B cell (primary cell): ENCODE measurements around the gene KPNA3.

Experiments used
- EZH2 ChIP-seq: IDR thresholded peaks from 2 replicates; pipeline ENCODE4 v1.6.1; 2012; ENCODE audit warnings: borderline replicate concordance, low read depth, mild to moderate bottlenecking, moderate library complexity, low read length; ENCODE audit not compliant: insufficient read depth, poor library complexity, severe bottlenecking
- TF ChIP-seq, protein P1 (sequence below): fragments of 200-600 bp; IDR thresholded peaks from one replicate; pipeline ENCODE4 v1.8.0; 2022; ENCODE audit warnings: antibody characterized with exemption, mild to moderate bottlenecking

DNA sequence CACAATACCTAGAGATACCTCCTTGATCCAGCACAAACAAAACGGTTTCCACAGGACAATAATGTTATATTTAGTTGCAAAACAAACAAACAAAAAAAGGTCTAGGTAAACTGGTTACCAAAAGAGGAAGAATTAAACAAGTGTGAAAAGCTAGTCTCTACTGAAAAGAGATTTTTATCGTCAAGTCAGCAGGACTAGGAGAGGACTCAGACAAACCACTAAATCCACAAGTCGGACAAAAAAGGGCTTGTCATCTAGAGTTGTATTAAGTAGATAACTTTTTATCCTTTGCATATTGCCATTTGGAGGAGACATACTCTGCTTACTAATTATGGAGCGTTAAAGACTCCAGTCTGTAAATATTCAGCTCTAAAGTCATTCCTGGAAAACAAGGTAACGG is 9.9 kb upstream of the KPNA3 start:
- TF ChIP-seq, protein P1, sequence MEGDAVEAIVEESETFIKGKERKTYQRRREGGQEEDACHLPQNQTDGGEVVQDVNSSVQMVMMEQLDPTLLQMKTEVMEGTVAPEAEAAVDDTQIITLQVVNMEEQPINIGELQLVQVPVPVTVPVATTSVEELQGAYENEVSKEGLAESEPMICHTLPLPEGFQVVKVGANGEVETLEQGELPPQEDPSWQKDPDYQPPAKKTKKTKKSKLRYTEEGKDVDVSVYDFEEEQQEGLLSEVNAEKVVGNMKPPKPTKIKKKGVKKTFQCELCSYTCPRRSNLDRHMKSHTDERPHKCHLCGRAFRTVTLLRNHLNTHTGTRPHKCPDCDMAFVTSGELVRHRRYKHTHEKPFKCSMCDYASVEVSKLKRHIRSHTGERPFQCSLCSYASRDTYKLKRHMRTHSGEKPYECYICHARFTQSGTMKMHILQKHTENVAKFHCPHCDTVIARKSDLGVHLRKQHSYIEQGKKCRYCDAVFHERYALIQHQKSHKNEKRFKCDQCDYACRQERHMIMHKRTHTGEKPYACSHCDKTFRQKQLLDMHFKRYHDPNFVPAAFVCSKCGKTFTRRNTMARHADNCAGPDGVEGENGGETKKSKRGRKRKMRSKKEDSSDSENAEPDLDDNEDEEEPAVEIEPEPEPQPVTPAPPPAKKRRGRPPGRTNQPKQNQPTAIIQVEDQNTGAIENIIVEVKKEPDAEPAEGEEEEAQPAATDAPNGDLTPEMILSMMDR, result no peak
- no peak for TF ChIP-seq EZH2
